Mesenchymal stem cell (in vitro differentiated cells and primary cell): Measurements from ENCODE around the gene VEPH1.
A peak's percentile ranks its signal among the peaks of the same experiment; 100 is the strongest.

Experiments used
- DNase-seq: peaks from one replicate; pipeline ENCODE4 v3.0.0-alpha.2; 2013
- H2AFZ ChIP-seq: one replicate; pipeline ENCODE4 v1.6.1; 2013; ENCODE audit warnings: low read depth, mild to moderate bottlenecking, control low read depth, inconsistent platforms, low read length, moderate library complexity
- H2AK5ac ChIP-seq: 2 replicates; pipeline ENCODE4 v1.6.1; 2013; ENCODE audit warnings: low read length, moderate library complexity, mild to moderate bottlenecking, inconsistent platforms; ENCODE audit not compliant: severe bottlenecking
- H2BK120ac ChIP-seq: one replicate; pipeline ENCODE4 v1.6.1; 2013; ENCODE audit warnings: low read depth, mild to moderate bottlenecking, inconsistent platforms, low read length, moderate library complexity
- H2BK12ac ChIP-seq, 2 experiments: one replicate each; pipeline ENCODE4 v1.6.1; 2013; ENCODE audit warnings: inconsistent platforms in 2 of 2, low read length in 2 of 2, mild to moderate bottlenecking in 2 of 2, moderate library complexity in 2 of 2, control low read depth in 1 of 2
- H2BK15ac ChIP-seq: one replicate; pipeline ENCODE4 v1.6.1; 2013; ENCODE audit warnings: mild to moderate bottlenecking, low read depth, inconsistent platforms; ENCODE audit not compliant: poor library complexity, severe bottlenecking
- H2BK5ac ChIP-seq: 2 replicates; pipeline ENCODE4 v1.6.1; 2013; ENCODE audit warnings: low read depth, mild to moderate bottlenecking, low read length, control low read depth, inconsistent platforms; ENCODE audit not compliant: poor library complexity, severe bottlenecking
- H3K14ac ChIP-seq, 2 experiments: one replicate each; pipeline ENCODE4 v1.6.1; 2013; ENCODE audit warnings: inconsistent platforms in 2 of 2, low read length in 2 of 2, control low read depth in 1 of 2, mild to moderate bottlenecking in 1 of 2, moderate library complexity in 1 of 2
- H3K18ac ChIP-seq, 2 experiments: one replicate each; pipeline ENCODE4 v1.6.1; 2013; ENCODE audit warnings: inconsistent platforms in 2 of 2, low read length in 2 of 2, control low read depth in 1 of 2, low read depth in 1 of 2, mild to moderate bottlenecking in 1 of 2
- H3K23ac ChIP-seq, 2 experiments: one replicate each; pipeline ENCODE4 v1.6.1; 2013; ENCODE audit warnings: inconsistent platforms in 2 of 2, low read length in 2 of 2, mild to moderate bottlenecking in 2 of 2, moderate library complexity in 2 of 2, control low read depth in 1 of 2
- H3K27ac ChIP-seq: 2 replicates; pipeline ENCODE4 v1.5.1; 2013; ENCODE audit warnings: mild to moderate bottlenecking, moderate library complexity, low read length, control low read depth, inconsistent platforms; ENCODE audit not compliant: poor library complexity, severe bottlenecking
- H3K27me3 ChIP-seq, 2 experiments: 2 replicates each; pipeline versions ENCODE4 v1.6.1 to v1.7.0; 2013; ENCODE audit warnings: low read length in 2 of 2, mild to moderate bottlenecking in 2 of 2, moderate library complexity in 2 of 2, control low read depth in 1 of 2, inconsistent platforms in 1 of 2; ENCODE audit not compliant: control insufficient read depth in 1 of 2, insufficient read depth in 1 of 2
- H3K36me3 ChIP-seq, 2 experiments: 2 replicates each; pipeline versions ENCODE4 v1.6.1 to v1.7.0; 2013; ENCODE audit warnings: low read length in 2 of 2, control low read depth in 1 of 2, inconsistent platforms in 1 of 2, low read depth in 1 of 2, mild to moderate bottlenecking in 1 of 2; ENCODE audit not compliant: insufficient read depth in 2 of 2, control insufficient read depth in 1 of 2
- H3K4ac ChIP-seq, 2 experiments: one replicate each; pipeline ENCODE4 v1.6.1; 2013; ENCODE audit warnings: inconsistent platforms in 2 of 2, low read length in 2 of 2, mild to moderate bottlenecking in 2 of 2, moderate library complexity in 2 of 2, control low read depth in 1 of 2, low read depth in 1 of 2
- H3K4me1 ChIP-seq: 2 replicates; pipeline ENCODE4 v1.6.1; 2013; ENCODE audit warnings: low read depth, low read length, control low read depth; ENCODE audit not compliant: control insufficient read depth, insufficient read depth
- H3K4me2 ChIP-seq: 2 replicates; pipeline ENCODE4 v1.6.1; 2013; ENCODE audit warnings: low read length, mild to moderate bottlenecking, inconsistent platforms; ENCODE audit not compliant: poor library complexity, severe bottlenecking
- H3K4me3 ChIP-seq, 2 experiments: 2 replicates each; pipeline versions ENCODE4 v1.5.1 to v1.7.0; 2013; ENCODE audit warnings: low read length in 2 of 2, mild to moderate bottlenecking in 2 of 2, control low read depth in 1 of 2, low read depth in 1 of 2; ENCODE audit not compliant: insufficient read depth in 1 of 2
- H3K79me1 ChIP-seq: replicated peaks from 2 replicates; pipeline ENCODE4 v1.6.1; 2013; ENCODE audit warnings: mild to moderate bottlenecking, control low read depth, low read length, inconsistent platforms; ENCODE audit not compliant: poor library complexity, severe bottlenecking
- H3K9ac ChIP-seq: 2 replicates; pipeline ENCODE4 v1.7.0; 2013; ENCODE audit warnings: mild to moderate bottlenecking, low read length, moderate library complexity
- H3K9me3 ChIP-seq: 2 replicates; pipeline ENCODE4 v1.7.0; 2013; ENCODE audit warnings: mild to moderate bottlenecking, low read length; ENCODE audit not compliant: control insufficient read depth
- H4K8ac ChIP-seq: one replicate; pipeline ENCODE4 v1.6.1; 2013; ENCODE audit warnings: inconsistent platforms, mild to moderate bottlenecking, low read length, moderate library complexity
- H4K91ac ChIP-seq: one replicate; pipeline ENCODE4 v1.6.1; 2013; ENCODE audit warnings: mild to moderate bottlenecking, low read length, inconsistent platforms
- WGBS: methylation state at CpG from one replicate; pipeline ENCODE4 v1.1.7; 2013; ENCODE audit warnings: mixed read lengths; 5-methylcytosine and 5-hydroxymethylcytosine counted together

Gene VEPH1

GRCh38 chr3:157452097-157452496, 51.1 kb downstream of the VEPH1 start:
- H4K8ac ChIP-seq, result no peak overlapping the region
- no peak overlapping the region for H3K4me3 ChIP-seq

DNA sequence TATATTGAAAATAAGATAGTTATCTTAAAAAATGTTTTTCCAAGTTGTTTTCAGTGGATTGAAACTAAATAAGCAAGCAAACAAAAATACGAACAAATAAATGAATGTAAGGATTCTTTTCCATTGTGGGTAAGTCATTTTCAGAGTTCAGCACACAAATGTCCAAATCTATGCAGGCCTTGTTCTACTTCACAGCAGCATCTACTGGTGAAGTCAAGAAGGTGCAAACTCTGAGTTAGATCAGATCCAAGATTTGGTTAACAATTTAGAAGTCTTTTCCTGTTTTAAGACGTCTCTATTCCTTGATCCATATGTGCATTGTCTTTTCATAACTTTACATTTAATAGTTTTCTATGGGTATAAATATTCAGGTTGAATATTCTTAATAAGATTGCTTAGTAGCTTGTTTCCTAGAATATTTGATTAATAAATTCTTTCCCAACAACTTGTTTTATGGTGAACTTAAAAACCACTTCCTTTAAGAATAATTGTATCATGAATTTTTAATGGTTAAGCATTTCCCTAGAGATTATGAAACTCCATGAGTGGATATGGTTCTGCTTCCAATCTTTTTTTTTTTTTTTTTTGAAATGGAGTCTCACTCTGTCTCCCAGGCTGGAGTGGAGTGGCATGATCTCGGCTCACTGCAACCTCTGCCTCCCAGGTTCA, 56.1 kb downstream of the VEPH1 start:
- H4K91ac ChIP-seq, result no peak overlapping the region
- no peak overlapping the region for H2BK5ac ChIP-seq
- H4K8ac ChIP-seq, result no peak overlapping the region
- DNase-seq, result peak; percentile 48
- no peaks in the 10 kb centered on the region for H3K9me3 ChIP-seq
- no peak overlapping the region for H3K23ac ChIP-seq
- H2AFZ ChIP-seq, result no peak overlapping the region
- H3K27me3 ChIP-seq, result no peaks in the 10 kb centered on the region
- H3K27ac ChIP-seq, result no peak overlapping the region
- WGBS, result 100% methylated on average over 1 of the region's 3 CpGs
- H2BK15ac ChIP-seq, result no peak overlapping the region
- H3K4me2 ChIP-seq, result no peak overlapping the region
- H3K4me3 ChIP-seq, result no peak overlapping the region
- no peaks in the 10 kb centered on the region for H3K4me1 ChIP-seq
- no peak overlapping the region for H2BK120ac ChIP-seq
- H2BK12ac ChIP-seq, result no peak overlapping the region
- no peak overlapping the region for H3K14ac ChIP-seq
- no peak overlapping the region for H2AK5ac ChIP-seq
- peaks cover 5% of the 10 kb centered on the region for H3K79me1 ChIP-seq
- no peak overlapping the region for H3K4ac ChIP-seq
- H3K18ac ChIP-seq, result no peak overlapping the region
- H3K36me3 ChIP-seq, result peaks cover 5 to 17% of the 10 kb centered on the region in 2 experiments
- H3K9ac ChIP-seq, result peak overlapping the region; percentile 61

More at GRCh38 chr3:157452097-157452496, 51.1 kb downstream of the VEPH1 start:
- Histone ChIP-seq H3K27me3 (no peaks in the 10 kb centered on the region), H3K9me3 (no peaks in the 10 kb centered on the region), H2AFZ (no peak overlapping the region), H2BK12ac (no peak overlapping the region), H2BK120ac (no peak overlapping the region), H2AK5ac (no peak overlapping the region), H3K4me2 (no peak overlapping the region), H3K14ac (no peak overlapping the region), H3K4ac (no peak overlapping the region), H3K18ac (no peak overlapping the region), H3K23ac (no peak overlapping the region), H3K79me1 (peaks cover 2% of the 10 kb centered on the region), H3K27ac (no peak overlapping the region), H3K9ac (no peak overlapping the region), H3K4me1 (no peaks in the 10 kb centered on the region), H2BK15ac (no peak overlapping the region), H3K36me3 (peaks cover 0 to 2% of the 10 kb centered on the region in 2 experiments), H2BK5ac (no peak overlapping the region), H4K91ac (no peak overlapping the region)
- WGBS, result 87% methylated on average over 3 of the region's 3 CpGs
- no peak for DNase-seq

- Histone ChIP-seq H3K9me3 (no peaks in the 10 kb centered on the region), H2AFZ (no peak overlapping the region), H3K4me3 (no peak overlapping the region), H2AK5ac (no peak overlapping the region), H3K27ac (no peak overlapping the region), H2BK120ac (no peak overlapping the region), H3K79me1 (peaks cover 5% of the 10 kb centered on the region), H3K9ac (peak overlapping the region; percentile 61), H3K14ac (no peak overlapping the region), H2BK12ac (no peak overlapping the region), H3K23ac (no peak overlapping the region), H4K8ac (no peak overlapping the region), H2BK5ac (no peak overlapping the region), H3K27me3 (no peaks in the 10 kb centered on the region), H4K91ac (no peak overlapping the region), H3K4me1 (no peaks in the 10 kb centered on the region), H3K4ac (no peak overlapping the region), H3K36me3 (peaks cover 7 to 29% of the 10 kb centered on the region in 2 experiments), H3K18ac (no peak overlapping the region), H3K4me2 (no peak overlapping the region), H2BK15ac (no peak overlapping the region)
- DNase-seq, result peak; percentile 71
- no CpG with 5 or more reads among the region's 1 CpG for WGBS
Measured at GRCh38 chr3:157445857-157446256, 57.4 kb downstream of the VEPH1 start.

DNA sequence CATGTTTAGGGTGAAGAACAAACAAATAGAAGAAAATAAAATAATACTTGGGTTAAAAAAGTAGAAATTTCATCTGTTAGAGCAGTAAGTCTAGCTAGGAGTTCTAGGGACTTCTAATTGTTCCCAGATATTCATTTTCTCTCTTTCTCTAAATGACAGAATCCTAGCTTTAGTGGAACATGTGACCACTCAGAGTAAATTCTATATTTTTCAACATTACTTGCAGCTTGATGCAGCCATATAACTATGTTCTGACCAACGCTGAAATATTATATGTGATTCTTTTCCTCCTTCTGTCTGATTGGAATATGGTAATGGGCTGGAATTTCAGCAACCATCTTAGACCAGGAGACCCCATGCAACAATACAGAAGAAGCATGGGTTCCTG, 58.4 kb downstream of the VEPH1 start:
- DNase-seq, result no peak
- Histone ChIP-seq H3K27me3 (no peaks in the 10 kb centered on the region), H4K8ac (no peak overlapping the region), H3K27ac (no peak overlapping the region), H3K4me1 (no peaks in the 10 kb centered on the region), H3K9me3 (no peaks in the 10 kb centered on the region), H2AFZ (no peak overlapping the region), H4K91ac (no peak overlapping the region), H2BK5ac (no peak overlapping the region), H3K4ac (no peak overlapping the region), H3K9ac (no peak overlapping the region), H2BK120ac (no peak overlapping the region), H2BK15ac (no peak overlapping the region), H3K36me3 (peaks cover 7 to 36% of the 10 kb centered on the region in 2 experiments), H3K23ac (no peak overlapping the region), H3K18ac (no peak overlapping the region), H2AK5ac (no peak overlapping the region), H3K14ac (no peak overlapping the region), H3K79me1 (peaks cover 5% of the 10 kb centered on the region), H3K4me3 (no peak overlapping the region), H2BK12ac (no peak overlapping the region), H3K4me2 (no peak overlapping the region)
- no CpG with 5 or more reads among the region's 1 CpG for whole genome bisulfite sequencing
